GM23338 (cell line): ENCODE results near the gene SLC8A1. TPM values are rescaled to one million over a fixed set of nuclear protein-coding genes. Genes with fewer than 3 reads are reported as not detected.

ENCODE experiments used
- ATAC-seq: fragments of 200-7000 bp; cut with Tn5 transposase; 3 replicates; pipeline ENCODE4 v1.9.1; 2020
- DNase-seq: peaks from one replicate; pipeline ENCODE4 v3.0.0-alpha.2; 2015; ENCODE audit warnings: low spot score
- H2AFZ ChIP-seq: fragments of 200-600 bp; sonication (generic); 2 replicates; pipeline ENCODE4 v1.8.0; 2016; ENCODE audit warnings: antibody characterized with exemption, mild to moderate bottlenecking, moderate library complexity
- H3F3A ChIP-seq: fragments of 200-600 bp; sonication (generic); replicated peaks from 2 replicates; pipeline ENCODE4 v1.8.0; 2017; ENCODE audit warnings: antibody characterized with exemption, mixed run types, low read depth
- H3K27ac ChIP-seq: fragments of 200-600 bp; sonication (generic); 2 replicates; pipeline ENCODE4 v1.6.1; 2016; ENCODE audit warnings: low read depth
- H3K27me3 ChIP-seq: fragments of 200-600 bp; sonication (generic); 2 replicates; pipeline ENCODE4 v1.8.0; 2016; ENCODE audit warnings: mild to moderate bottlenecking, mixed run types, moderate library complexity; ENCODE audit not compliant: insufficient read depth
- H3K36me3 ChIP-seq: fragments of 200-600 bp; sonication (generic); 2 replicates; pipeline ENCODE4 v1.8.0; 2016; ENCODE audit warnings: mild to moderate bottlenecking; ENCODE audit not compliant: insufficient read depth
- H3K4me1 ChIP-seq: fragments of 200-600 bp; sonication (generic); 2 replicates; pipeline ENCODE4 v1.8.0; 2016; ENCODE audit warnings: mild to moderate bottlenecking, moderate library complexity; ENCODE audit not compliant: insufficient read depth
- H3K4me2 ChIP-seq: fragments of 200-600 bp; sonication (generic); 2 replicates; pipeline ENCODE4 v1.7.1; 2017; ENCODE audit warnings: mixed run types
- H3K4me3 ChIP-seq: fragments of 200-600 bp; sonication (generic); 2 replicates; pipeline ENCODE4 v1.6.1; 2016; ENCODE audit warnings: mixed run types
- H3K79me2 ChIP-seq: fragments of 200-600 bp; sonication (generic); replicated peaks from 2 replicates; pipeline ENCODE4 v1.8.0; 2017; ENCODE audit warnings: mild to moderate bottlenecking; ENCODE audit not compliant: insufficient read depth
- H3K9me2 ChIP-seq: fragments of 200-600 bp; sonication (generic); 2 replicates; pipeline ENCODE4 v1.8.0; 2017; ENCODE audit not compliant: insufficient read depth
- H4K20me1 ChIP-seq: fragments of 200-600 bp; sonication (generic); replicated peaks from 2 replicates; pipeline ENCODE4 v1.8.0; 2017; ENCODE audit warnings: mild to moderate bottlenecking; ENCODE audit not compliant: insufficient read depth
- H3K27ac Mint-ChIP-seq: 2 replicates; pipeline ENCODE4 v1.8.0; 2020; ENCODE audit warnings: inconsistent platforms, mild to moderate bottlenecking, moderate library complexity, mixed read lengths
- H3K27me3 Mint-ChIP-seq: 3 replicates; pipeline ENCODE4 v1.8.0; 2022; ENCODE audit warnings: low read depth, mild to moderate bottlenecking, moderate library complexity, mixed read lengths, inconsistent platforms; ENCODE audit not compliant: insufficient read depth, poor library complexity
- H3K36me3 Mint-ChIP-seq: 3 replicates; pipeline ENCODE4 v1.8.0; 2021; ENCODE audit warnings: low read depth, mild to moderate bottlenecking, inconsistent platforms, moderate library complexity, mixed read lengths
- H3K4me1 Mint-ChIP-seq: 3 replicates; pipeline ENCODE4 v1.8.0; 2020; ENCODE audit warnings: mild to moderate bottlenecking, inconsistent platforms, mixed read lengths
- H3K4me3 Mint-ChIP-seq: 3 replicates; pipeline ENCODE4 v1.8.0; 2021; ENCODE audit warnings: moderate library complexity, mild to moderate bottlenecking, inconsistent platforms, mixed read lengths
- H3K9me3 Mint-ChIP-seq: 3 replicates; pipeline ENCODE4 v1.8.0; 2020; ENCODE audit warnings: moderate library complexity, mild to moderate bottlenecking, inconsistent platforms, mixed read lengths
- CREB1 ChIP-seq: fragments of 250-450 bp; sonication (Bioruptor Pico); IDR thresholded peaks from 2 replicates; pipeline ENCODE4 v1.5.0; 2020; ENCODE audit warnings: low read depth, mild to moderate bottlenecking, moderate library complexity
- CTCF ChIP-seq, 2 experiments: fragments of 200-600 bp in 1 of 2; sonication (generic) in 1 of 2; conservative IDR thresholded peaks; 2 replicates each; pipeline versions ENCODE4 v1.5.1 to v1.6.1; 2016 to 2017; ENCODE audit warnings: antibody characterized with exemption in 2 of 2, low read depth in 2 of 2, mild to moderate bottlenecking in 2 of 2, moderate library complexity in 1 of 2
- EZH2 ChIP-seq: fragments of 200-600 bp; sonication (generic); IDR thresholded peaks from one replicate; pipeline ENCODE4 v1.8.0; 2017; ENCODE audit warnings: antibody characterized with exemption, mild to moderate bottlenecking, low read depth; ENCODE audit not compliant: unreplicated experiment
- EZH2phosphoT487 ChIP-seq: fragments of 200-600 bp; sonication (generic); IDR thresholded peaks from one replicate; pipeline ENCODE4 v1.8.1; 2018; ENCODE audit warnings: antibody characterized with exemption; ENCODE audit not compliant: unreplicated experiment
- JUNB ChIP-seq: IDR thresholded peaks from one replicate; pipeline ENCODE4 v1.6.1; 2016; ENCODE audit warnings: antibody characterized with exemption; ENCODE audit not compliant: unreplicated experiment
- NANOG ChIP-seq: IDR thresholded peaks from 2 replicates; pipeline ENCODE4 v1.6.1; 2016; ENCODE audit warnings: antibody characterized with exemption, borderline replicate concordance
- POLR2AphosphoS5 ChIP-seq: IDR thresholded peaks from 2 replicates; pipeline ENCODE4 v1.6.1; 2016; ENCODE audit warnings: antibody characterized with exemption, low read depth
- REST ChIP-seq: IDR thresholded peaks from one replicate; pipeline ENCODE4 v1.6.1; 2018; ENCODE audit warnings: antibody characterized with exemption; ENCODE audit not compliant: unreplicated experiment
- STAT1 ChIP-seq: IDR thresholded peaks from one replicate; pipeline ENCODE4 v1.6.1; 2016; ENCODE audit warnings: antibody characterized with exemption; ENCODE audit not compliant: unreplicated experiment
- ZNF114 ChIP-seq: fragments of 250-450 bp; sonication (Bioruptor Pico); IDR thresholded peaks from 2 replicates; pipeline ENCODE4 v1.5.0; 2020; ENCODE audit warnings: mild to moderate bottlenecking, moderate library complexity
- ZNF331 ChIP-seq: fragments of 250-450 bp; sonication (Bioruptor Pico); IDR thresholded peaks from 2 replicates; pipeline ENCODE4 v1.5.0; 2020; ENCODE audit warnings: low read depth, mild to moderate bottlenecking, moderate library complexity
- ZNF462 ChIP-seq: fragments of 250-450 bp; sonication (Bioruptor Pico); IDR thresholded peaks from 2 replicates; pipeline ENCODE4 v1.5.0; 2020; ENCODE audit warnings: mild to moderate bottlenecking, moderate library complexity
- polyA plus RNA-seq: library from polyadenylated mRNA; unstranded; fragments of >200 nt; fragmentation: Nextera tagmentation; extraction: Ambion mirVana; gene quantifications from 2 replicates; pipeline ENCODE4 v1.2.1, GENCODE V29; 2016
- total RNA-seq: library from RNA; depleted of rRNA; stranded (reverse); fragments of >200 nt; shearing (Covaris generic); gene quantifications from 2 replicates; pipeline ENCODE4 v1.2.3, GENCODE V29; 2014
- TF ChIP-seq, protein P1 (sequence below): IDR thresholded peaks from 2 replicates; pipeline ENCODE4 v1.6.1; 2016; ENCODE audit warnings: antibody characterized with exemption

SLC8A1 gene
- total and polyA plus RNA-seq, 2 experiments from 2014 or later = 2.5 to 3.3 TPM

DNA sequence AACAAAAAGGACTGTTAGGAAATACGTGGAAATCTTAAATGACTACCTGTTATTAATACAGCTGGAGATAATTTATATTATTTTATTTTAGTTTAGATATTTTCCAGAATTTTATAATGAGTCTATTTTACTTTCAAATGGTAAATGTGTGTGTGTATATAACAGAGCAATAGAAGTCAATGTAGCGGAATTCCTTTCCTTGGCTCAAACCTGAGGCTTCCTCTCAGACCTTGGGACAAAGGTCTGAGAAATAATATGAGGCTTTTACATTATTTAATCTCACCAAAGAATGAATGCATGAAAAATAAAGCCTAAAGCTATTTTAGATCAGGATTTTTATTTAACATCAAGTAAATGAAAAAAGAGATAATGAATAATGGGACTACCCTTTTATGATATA is 65.7 kb downstream of the SLC8A1 start:
- 0 out of 2 replicates have a peak, but pooled peaks cover 5% of the 10 kb centered on the region for H3K36me3 ChIP-seq
- no peak for TF ChIP-seq EZH2phosphoT487
- TF ChIP-seq NANOG = no peak
- no peak for TF ChIP-seq JUNB
- TF ChIP-seq REST = no peak
- TF ChIP-seq STAT1 = no peak
- no peak for TF ChIP-seq ZNF331 (CRISPR knock-in tag)
- TF ChIP-seq CTCF (conservative IDR thresholded peaks at IDR 0.05; ENCODE audit: low read depth in 2 of 2) = no peak
- TF ChIP-seq POLR2AphosphoS5 = no peak
- TF ChIP-seq, protein P1, sequence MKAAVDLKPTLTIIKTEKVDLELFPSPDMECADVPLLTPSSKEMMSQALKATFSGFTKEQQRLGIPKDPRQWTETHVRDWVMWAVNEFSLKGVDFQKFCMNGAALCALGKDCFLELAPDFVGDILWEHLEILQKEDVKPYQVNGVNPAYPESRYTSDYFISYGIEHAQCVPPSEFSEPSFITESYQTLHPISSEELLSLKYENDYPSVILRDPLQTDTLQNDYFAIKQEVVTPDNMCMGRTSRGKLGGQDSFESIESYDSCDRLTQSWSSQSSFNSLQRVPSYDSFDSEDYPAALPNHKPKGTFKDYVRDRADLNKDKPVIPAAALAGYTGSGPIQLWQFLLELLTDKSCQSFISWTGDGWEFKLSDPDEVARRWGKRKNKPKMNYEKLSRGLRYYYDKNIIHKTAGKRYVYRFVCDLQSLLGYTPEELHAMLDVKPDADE = no peak
- TF ChIP-seq ZNF462 = no peak
- TF ChIP-seq ZNF114 (CRISPR knock-in tag) = no peak
- TF ChIP-seq CREB1 = no peak
- TF ChIP-seq EZH2 = no peak
- H4K20me1 ChIP-seq = no peaks in the 10 kb centered on the region
- no peak overlapping the region for H3K4me2 ChIP-seq
- no peak overlapping the region for H3K4me3 Mint-ChIP-seq
- no peaks in the 10 kb centered on the region for H3K4me1 Mint-ChIP-seq
- H3K79me2 ChIP-seq = no peaks in the 10 kb centered on the region
- no peaks in the 10 kb centered on the region for H3F3A ChIP-seq
- ATAC-seq (no peak), DNase-seq (no peak)
- H3K9me3 Mint-ChIP-seq = peaks cover 7% of the 10 kb centered on the region; the same call in 2 of the 3 replicates
- no peaks in the 10 kb centered on the region for H3K27me3 ChIP-seq
- H3K27me3 Mint-ChIP-seq = peaks cover 2% of the 10 kb centered on the region
- H3K36me3 Mint-ChIP-seq = peaks cover 7% of the 10 kb centered on the region
- H3K27ac Mint-ChIP-seq = no peak overlapping the region
- H2AFZ ChIP-seq = no peak overlapping the region
- H3K9me2 ChIP-seq = no peaks in the 10 kb centered on the region
- no peak overlapping the region for H3K4me3 ChIP-seq
- no peaks in the 10 kb centered on the region for H3K4me1 ChIP-seq
- H3K27ac ChIP-seq = no peak overlapping the region
